ENCODE results near the gene PCDH9.

- no peak for TF ChIP-seq CTCF (IDR thresholded peaks at IDR 0.05)
- TF ChIP-seq POLR2A (IDR thresholded peaks at IDR 0.05), result no peak
Measured at GRCh38 chr13:66314911-66315310, 915.2 kb downstream of the PCDH9 start.

Measured in right lobe of liver (tissue), 4 donors.